SK-N-SH (cell line): ENCODE measurements around the gene NR0B2. TPM values are rescaled to one million over a fixed set of nuclear protein-coding genes. Genes with fewer than 3 reads are reported as not detected.
A peak's percentile ranks its signal among the peaks of the same experiment; 100 is the strongest.
"Not testable (repeated sequence)": the region's sequence is repeated elsewhere in the genome, so short reads cannot be mapped to it uniquely, and the experiment has no call there.

Experiments used
- CTCF ChIA-PET: fragments of 300-600, 350-600 bp; formaldehyde crosslinking; extraction: SDS; loops from one replicate; lab custom pipeline; 2021; lab: Yijun Ruan, JAX
- POLR2A ChIA-PET: fragments of 350-600 bp; sonication (Branson Sonifier 250); formaldehyde crosslinking; extraction: SDS; loops from one replicate; lab custom pipeline; 2020; ENCODE audit warnings: antibody characterized with exemption, inconsistent platforms; lab: Yijun Ruan, JAX
- DNase-seq: peaks from one replicate; pipeline ENCODE4 v3.0.0; 2012
- H2AFZ ChIP-seq: fragments of 200-600 bp; sonication (generic); 2 replicates; pipeline ENCODE4 v1.8.1; 2016; ENCODE audit warnings: antibody characterized with exemption, mild to moderate bottlenecking, low read depth
- H3F3A ChIP-seq: fragments of 200-600 bp; sonication (generic); replicated peaks from 2 replicates; pipeline ENCODE3; 2016; ENCODE audit warnings: antibody characterized with exemption, mild to moderate bottlenecking; ENCODE audit not compliant: insufficient read depth
- H3K27ac ChIP-seq, 2 experiments: fragments of 200-500 bp in 1 of 2; fragments of 200-600 bp in 1 of 2; sonication (Bioruptor generic) in 1 of 2; sonication (generic), shearing (Covaris generic) in 1 of 2; 2 replicates each; pipeline versions ENCODE4 v1.5.1 to v1.6.1; 2014 to 2016; ENCODE audit warnings: low read depth in 2 of 2, inconsistent platforms in 1 of 2, low read length in 1 of 2, mild to moderate bottlenecking in 1 of 2, mixed read lengths in 1 of 2
- H3K27me3 ChIP-seq: fragments of 200-600 bp; sonication (generic), shearing (Covaris generic); 2 replicates; pipeline ENCODE4 v1.6.1; 2016; ENCODE audit warnings: mixed run types; ENCODE audit not compliant: insufficient read depth
- H3K36me3 ChIP-seq, 2 experiments: fragments of 200-500 bp in 1 of 2; fragments of 200-600 bp in 1 of 2; sonication (Bioruptor generic) in 1 of 2; sonication (generic) in 1 of 2; replicated peaks in 1 of 2; 2 replicates each; pipeline versions ENCODE3 to v1.5.1; 2014 to 2016; ENCODE audit warnings: low read length in 1 of 2, mild to moderate bottlenecking in 1 of 2; ENCODE audit not compliant: insufficient read depth in 2 of 2, control insufficient read depth in 1 of 2
- H3K4me1 ChIP-seq, 2 experiments: fragments of 200-500 bp in 1 of 2; fragments of 200-600 bp in 1 of 2; sonication (Bioruptor generic) in 1 of 2; sonication (generic), shearing (Covaris generic) in 1 of 2; 2 replicates each; pipeline versions ENCODE4 v1.5.1 to v1.6.1; 2014 to 2016; ENCODE audit warnings: low read depth in 1 of 2, low read length in 1 of 2, mixed run types in 1 of 2; ENCODE audit not compliant: insufficient read depth in 2 of 2, control insufficient read depth in 1 of 2
- H3K4me2 ChIP-seq: fragments of 200-600 bp; sonication (generic), shearing (Covaris generic); 2 replicates; pipeline ENCODE4 v1.6.1; 2017; ENCODE audit warnings: mixed run types
- H3K4me3 ChIP-seq, 2 experiments: fragments of 200-500 bp in 1 of 2; fragments of 200-600 bp in 1 of 2; sonication (Bioruptor generic) in 1 of 2; sonication (generic), shearing (Covaris generic) in 1 of 2; 2 replicates each; pipeline versions ENCODE4 v1.5.1 to v1.8.1; 2014 to 2016; ENCODE audit warnings: low read depth in 2 of 2, inconsistent platforms in 1 of 2, low read length in 1 of 2, mild to moderate bottlenecking in 1 of 2, mixed read lengths in 1 of 2, moderate library complexity in 1 of 2
- H3K79me2 ChIP-seq: fragments of 200-600 bp; sonication (generic); 2 replicates; pipeline ENCODE4 v1.8.1; 2017; ENCODE audit warnings: mild to moderate bottlenecking; ENCODE audit not compliant: insufficient read depth
- H3K9ac ChIP-seq: fragments of 200-600 bp; sonication (generic); 2 replicates; pipeline ENCODE4 v1.6.1; 2017; ENCODE audit warnings: mixed run types
- H3K9me2 ChIP-seq: fragments of 200-600 bp; sonication (generic); 2 replicates; pipeline ENCODE4 v1.6.1; 2017; ENCODE audit warnings: mixed run types
- H3K9me3 ChIP-seq: fragments of 200-600 bp; sonication (generic); 2 replicates; pipeline ENCODE4 v1.6.1; 2017; ENCODE audit warnings: mixed run types, mild to moderate bottlenecking, moderate library complexity
- H4K20me1 ChIP-seq: fragments of 200-600 bp; sonication (generic); 2 replicates; pipeline ENCODE4 v1.6.1; 2017; ENCODE audit warnings: mild to moderate bottlenecking, mixed run types; ENCODE audit not compliant: insufficient read depth
- NFIC ChIP-seq: IDR thresholded peaks from 2 replicates; pipeline ENCODE4 v1.4.0; 2012; ENCODE audit warnings: borderline replicate concordance
- SIN3A ChIP-seq: IDR thresholded peaks from 2 replicates; pipeline ENCODE4 v1.6.1; 2012; ENCODE audit warnings: low read depth, mild to moderate bottlenecking, low read length, moderate library complexity, borderline replicate concordance
- WGBS: methylation state at CpG from one replicate; pipeline ENCODE4 v1.1.6; 2017; ENCODE audit warnings: low lambda C conversion rate; 5-methylcytosine and 5-hydroxymethylcytosine counted together
- polyA plus RNA-seq, 3 experiments: library from polyadenylated mRNA; depleted of rRNA; stranded (reverse); fragments of >200 nt; gene quantifications; 2 replicates each; pipeline ENCODE4 v1.2.3, GENCODE V29; 2012
- TF ChIP-seq, protein P1 (sequence below): fragments of 200-600 bp; sonication (generic); IDR thresholded peaks from 2 replicates; pipeline ENCODE4 v1.6.1; 2017; ENCODE audit warnings: antibody characterized with exemption, mild to moderate bottlenecking, moderate library complexity

NR0B2 gene
- polyA plus RNA-seq, 1 of the 3 experiments (the other 2 are of a cell fraction) = not detected

DNA sequence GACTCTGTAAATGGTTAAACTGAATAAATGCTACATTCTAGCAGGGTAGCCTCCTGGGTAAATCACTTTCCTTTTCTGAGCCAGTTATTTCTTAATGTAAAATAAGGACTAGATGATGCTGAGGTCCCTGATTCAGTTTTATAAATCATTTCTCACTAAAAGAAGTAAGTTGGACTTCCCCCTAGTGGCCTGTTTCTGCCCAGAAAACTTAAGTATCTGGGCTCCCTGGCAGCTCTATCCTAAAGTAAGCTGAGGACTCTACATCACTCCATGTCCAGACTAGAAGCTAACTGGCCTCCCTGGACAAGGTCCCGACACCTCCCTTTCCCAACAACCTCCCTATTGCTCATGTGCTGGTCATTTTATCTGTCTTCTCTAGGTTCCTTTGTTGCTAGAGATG lies 26.6 kb downstream of the NR0B2 start:
- no peak overlapping the region for H3K9ac ChIP-seq
- peak; percentile 41 for DNase-seq
- H3K9me2 ChIP-seq = no peaks in the 10 kb centered on the region
- WGBS = 91% methylated on average over 1 of the region's 1 CpG
- no peaks in the 10 kb centered on the region; the same call in 1 of the 2 replicates for H4K20me1 ChIP-seq
- H3K27ac ChIP-seq = no peak overlapping the region; a peak in 1 of 4 replicates
- H3K79me2 ChIP-seq = peaks cover 39% of the 10 kb centered on the region
- no peak overlapping the region for H2AFZ ChIP-seq
- no peaks in the 10 kb centered on the region for H3K27me3 ChIP-seq
- peaks cover 13% of the 10 kb centered on the region for H3F3A ChIP-seq
- no peak overlapping the region for H3K4me2 ChIP-seq
- peaks cover 46 to 53% of the 10 kb centered on the region in 2 experiments for H3K36me3 ChIP-seq
- ChIA-PET CTCF (interaction anchor here (0.8 to 2.1 kb wide), 8 partner anchors 13 to 68 kb away, joined by 3 to 15 read pairs (median 4); partner anchors contain the start of gene GPATCH3), POLR2A (interaction anchor here (0.6 to 0.7 kb wide), 2 partner anchors 96 to 265 kb away, joined by 3 read pairs; no protein-coding TSS in a partner anchor)
- H3K9me3 ChIP-seq = no peaks in the 10 kb centered on the region
- H3K4me1 ChIP-seq = peaks cover 0 to 16% of the 10 kb centered on the region in 2 experiments; a peak in 2 of 4 replicates
- no peak for TF ChIP-seq SIN3A
- TF ChIP-seq, protein P1, sequence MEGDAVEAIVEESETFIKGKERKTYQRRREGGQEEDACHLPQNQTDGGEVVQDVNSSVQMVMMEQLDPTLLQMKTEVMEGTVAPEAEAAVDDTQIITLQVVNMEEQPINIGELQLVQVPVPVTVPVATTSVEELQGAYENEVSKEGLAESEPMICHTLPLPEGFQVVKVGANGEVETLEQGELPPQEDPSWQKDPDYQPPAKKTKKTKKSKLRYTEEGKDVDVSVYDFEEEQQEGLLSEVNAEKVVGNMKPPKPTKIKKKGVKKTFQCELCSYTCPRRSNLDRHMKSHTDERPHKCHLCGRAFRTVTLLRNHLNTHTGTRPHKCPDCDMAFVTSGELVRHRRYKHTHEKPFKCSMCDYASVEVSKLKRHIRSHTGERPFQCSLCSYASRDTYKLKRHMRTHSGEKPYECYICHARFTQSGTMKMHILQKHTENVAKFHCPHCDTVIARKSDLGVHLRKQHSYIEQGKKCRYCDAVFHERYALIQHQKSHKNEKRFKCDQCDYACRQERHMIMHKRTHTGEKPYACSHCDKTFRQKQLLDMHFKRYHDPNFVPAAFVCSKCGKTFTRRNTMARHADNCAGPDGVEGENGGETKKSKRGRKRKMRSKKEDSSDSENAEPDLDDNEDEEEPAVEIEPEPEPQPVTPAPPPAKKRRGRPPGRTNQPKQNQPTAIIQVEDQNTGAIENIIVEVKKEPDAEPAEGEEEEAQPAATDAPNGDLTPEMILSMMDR = peak; percentile 67
- no peak overlapping the region for H3K4me3 ChIP-seq

DNA sequence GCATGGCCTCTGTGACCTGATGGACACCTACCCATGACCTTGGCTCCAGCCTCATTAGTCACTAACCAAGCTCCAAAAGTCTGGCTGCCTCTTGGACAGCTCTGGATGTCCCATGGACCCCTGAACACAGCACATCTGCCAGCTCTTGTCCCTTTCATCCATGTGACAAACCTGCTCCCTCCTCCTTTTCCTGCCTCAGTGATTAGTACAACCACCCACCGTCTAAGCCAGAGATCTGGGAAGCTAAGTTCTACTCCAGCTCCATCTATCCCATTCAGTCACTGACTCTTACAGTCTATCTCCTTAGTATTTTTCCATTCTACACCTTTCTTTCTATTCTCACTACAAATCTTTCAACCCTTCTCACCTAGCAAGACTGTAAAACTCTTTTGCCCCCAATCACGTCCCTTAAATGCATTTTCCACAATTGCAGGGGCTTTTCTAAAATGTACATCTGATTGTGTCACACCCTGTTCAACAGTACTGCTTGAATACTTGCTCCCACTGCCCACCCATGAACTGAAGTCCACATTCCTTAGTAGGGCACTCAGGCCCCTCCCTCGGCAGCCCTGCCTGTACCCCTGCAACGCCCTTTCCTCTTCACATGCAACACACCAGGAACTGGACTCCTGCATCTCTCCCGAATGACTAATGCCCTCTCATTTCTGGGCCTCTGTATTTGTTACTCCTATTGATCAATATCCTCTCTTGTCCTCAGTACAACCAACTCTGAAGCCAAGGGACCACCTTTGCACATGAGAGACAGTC lies 30.9 kb downstream of the NR0B2 start:
- no peak for DNase-seq
- Histone ChIP-seq H3F3A (peaks cover 24% of the 10 kb centered on the region), H3K27ac (no peak overlapping the region), H3K27me3 (no peaks in the 10 kb centered on the region), H4K20me1 (no peaks in the 10 kb centered on the region; the same call in 1 of the 2 replicates), H3K4me3 (no peak overlapping the region), H2AFZ (no peak overlapping the region)
- ChIA-PET POLR2A (no interaction called here), CTCF (interaction anchor here (1.3 to 1.5 kb wide), 2 partner anchors 94 to 281 kb away, joined by 4 to 6 read pairs; no protein-coding TSS in a partner anchor)
- TF ChIP-seq NFIC = no peak
- TF ChIP-seq, all 33 proteins: peak for 0
- H3K36me3 ChIP-seq = peaks cover 54 to 60% of the 10 kb centered on the region in 2 experiments
- peaks cover 15% of the 10 kb centered on the region for H3K79me2 ChIP-seq
- no peaks in the 10 kb centered on the region for H3K9me2 ChIP-seq
- no peak overlapping the region for H3K9ac ChIP-seq
- no peak overlapping the region for H3K4me2 ChIP-seq
- no peaks in the 10 kb centered on the region for H3K9me3 ChIP-seq
- WGBS = 72% methylated on average over 5 of the region's 5 CpGs
- no peaks in the 10 kb centered on the region for H3K4me1 ChIP-seq

DNA sequence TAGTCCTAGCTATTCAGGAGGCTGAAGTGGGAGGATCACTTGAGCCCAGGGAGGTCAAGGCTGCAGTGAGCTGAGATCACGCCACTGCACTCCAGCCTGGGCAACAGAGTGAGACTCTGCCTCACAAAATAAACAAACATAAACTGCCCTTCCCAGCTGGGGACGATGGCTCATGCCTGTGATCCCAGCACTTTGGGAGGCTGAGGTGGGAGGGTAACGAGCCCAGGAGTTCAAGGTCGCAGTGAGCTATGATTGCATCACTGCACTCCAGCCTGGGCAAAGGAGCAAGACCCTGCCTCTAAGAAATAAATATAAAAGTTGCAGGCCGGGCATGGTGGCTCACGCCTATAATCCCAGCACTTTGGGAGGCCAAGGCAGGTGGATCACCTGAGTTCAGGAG lies 32.2 kb downstream of the NR0B2 start:
- H3K27me3 ChIP-seq, POLR2A ChIA-PET, H3K27ac ChIP-seq, H3K9me3 ChIP-seq, H3K9ac ChIP-seq, H3K4me3 ChIP-seq, H3K9me2 ChIP-seq, H3K4me2 ChIP-seq, H4K20me1 ChIP-seq, DNase-seq, H3K4me1 ChIP-seq, H2AFZ ChIP-seq: not testable (repeated sequence)
- Histone ChIP-seq H3F3A (peaks cover 18% of the 10 kb centered on the region), H3K79me2 (peaks cover 14% of the 10 kb centered on the region), H3K36me3 (peaks cover 53 to 61% of the 10 kb centered on the region in 2 experiments)
- CTCF ChIA-PET = interaction anchor here (0.8 to 1.5 kb wide), 3 partner anchors 17 to 93 kb away, joined by 3 to 4 read pairs (median 3); no protein-coding TSS in a partner anchor
- WGBS = 84% methylated on average over 6 of the region's 6 CpGs
